Stimulated activated CD8-positive, alpha-beta memory T cell treated with anti-CD3 and anti-CD28 coated beads, Interleukin-7, amount 100 ng/mL, for 48 hours (primary cell): ENCODE measurements around the gene OR2AK2.

Source experiments
- DNase-seq, 2 donors: peaks; one replicate each; pipeline ENCODE4 v3.0.0-alpha.2; 2020; ENCODE audit warnings: low read depth in 1 of 2; ENCODE audit errors: extremely low read depth in 1 of 2

OR2AK2 gene

GRCh38 chr1:247964933-247965332, at the start of gene OR2AK2:
OR2AK2 (plus strand) TSS chr1:247965233; CDS start chr1:247965377, 144 bp downstream.
- DNase-seq = no peak

- DNase-seq = no peak
These were observed 45.1 kb upstream of the OR2AK2 start, which contains the start of gene OR2T8 for GRCh38 chr1:247919952-247920351. OR2T8 (plus strand) TSS chr1:247920252; CDS start chr1:247921018, 766 bp downstream.

GRCh38 chr1:247923941-247924340, 41.1 kb upstream of the OR2AK2 start:
- no peak for DNase-seq

GRCh38 chr1:247924868-247925267, 40.2 kb upstream of the OR2AK2 start, which contains the start of gene OR2AJ1:
OR2AJ1 (plus strand) TSS chr1:247924889; CDS start chr1:247933769, 8,880 bp downstream.
- no peak for DNase-seq

- DNase-seq = no peak
These were observed 31.0 kb upstream of the OR2AK2 start for GRCh38 chr1:247933989-247934388.

GRCh38 chr1:247935781-247936180, 29.3 kb upstream of the OR2AK2 start:
- no peak for DNase-seq

- DNase-seq = no peak
These were observed 28.6 kb upstream of the OR2AK2 start for GRCh38 chr1:247936415-247936814.

GRCh38 chr1:247936965-247937734, 27.9 kb upstream of the OR2AK2 start:
- peak; percentile 79 to 89 for DNase-seq

- DNase-seq = no peak
These were observed 22.4 kb upstream of the OR2AK2 start for GRCh38 chr1:247942624-247943023.

- no peak for DNase-seq
These were observed 16.5 kb upstream of the OR2AK2 start, which contains the start of gene OR2L8 for GRCh38 chr1:247948558-247948957. OR2L8 (plus strand) TSS chr1:247948858; CDS start chr1:247948858, 0 bp downstream.

GRCh38 chr1:247953408-247953807, 11.6 kb upstream of the OR2AK2 start:
- no peak for DNase-seq

GRCh38 chr1:247961791-247962190, 3.2 kb upstream of the OR2AK2 start:
- no peak for DNase-seq

GRCh38 chr1:247962911-247963588, 2.0 kb upstream of the OR2AK2 start:
- DNase-seq = no peak

GRCh38 chr1:247966532-247967204, 1.6 kb downstream of the OR2AK2 start:
- DNase-seq = no peak

GRCh38 chr1:247992986-247993385, 28.0 kb downstream of the OR2AK2 start:
- DNase-seq = no peak

- DNase-seq = no peak
These were observed 33.8 kb downstream of the OR2AK2 start for GRCh38 chr1:247998811-247999210.

- DNase-seq = no peak
These were observed 35.1 kb downstream of the OR2AK2 start for GRCh38 chr1:248000169-248000568.

GRCh38 chr1:248007778-248008177, 42.7 kb downstream of the OR2AK2 start:
- DNase-seq = no peak

GRCh38 chr1:248009681-248010080, 44.6 kb downstream of the OR2AK2 start:
- DNase-seq = no peak

GRCh38 chr1:248013229-248013710, 48.2 kb downstream of the OR2AK2 start, which contains the start of gene OR2L5:
OR2L5 (plus strand) TSS chr1:248013660; CDS start chr1:248021948, 8,288 bp downstream.
- DNase-seq = no peak

- no peak for DNase-seq
These were observed 50.8 kb downstream of the OR2AK2 start for GRCh38 chr1:248015803-248016202.
